Neural crest cell (in vitro differentiated cells): ENCODE results near the gene METTL25B. TPM values are rescaled to one million over a fixed set of nuclear protein-coding genes. Genes with fewer than 3 reads are reported as not detected.

Experiments used
- DNase-seq: peaks from one replicate; pipeline ENCODE4 v3.0.0; 2021; ENCODE audit warnings: low read depth, mixed read lengths, low spot score
- H3K27ac Mint-ChIP-seq: one replicate; pipeline ENCODE4 v1.8.0; 2021; ENCODE audit warnings: mild to moderate bottlenecking, mixed read lengths; ENCODE audit not compliant: unreplicated experiment
- H3K27me3 Mint-ChIP-seq: 2 replicates; pipeline ENCODE4 v1.8.0; 2021; ENCODE audit warnings: low read depth, mild to moderate bottlenecking, mixed read lengths
- H3K36me3 Mint-ChIP-seq: 2 replicates; pipeline ENCODE4 v1.8.0; 2021; ENCODE audit warnings: low read depth, mild to moderate bottlenecking, mixed read lengths
- H3K4me1 Mint-ChIP-seq: 2 replicates; pipeline ENCODE4 v1.8.0; 2021; ENCODE audit warnings: mixed read lengths
- H3K4me3 Mint-ChIP-seq: one replicate; pipeline ENCODE4 v1.8.0; 2021; ENCODE audit warnings: mild to moderate bottlenecking, mixed read lengths
- H3K9me3 Mint-ChIP-seq: 2 replicates; pipeline ENCODE4 v1.8.0; 2021; ENCODE audit warnings: mixed read lengths
- CTCF ChIP-seq: fragments of 200-600 bp; sonication (generic); conservative IDR thresholded peaks from 2 replicates; pipeline ENCODE4 v1.5.0; 2021; ENCODE audit warnings: antibody characterized with exemption, mild to moderate bottlenecking
- total RNA-seq: library from RNA; stranded (reverse); gene quantifications from 2 replicates; pipeline ENCODE4 v1.2.1, GENCODE V29; 2021

Gene METTL25B
- total RNA-seq, 1 donor from 2014 or later = 33.0 TPM

GRCh38 chr1:156692441-156692924, 35.8 kb upstream of the METTL25B start:
- peaks cover 72% of the 10 kb centered on the region for H3K4me1 Mint-ChIP-seq
- H3K9me3 Mint-ChIP-seq = no peaks in the 10 kb centered on the region
- peak overlapping the region; percentile 46 for H3K27ac Mint-ChIP-seq
- peak overlapping the region; percentile 86 for H3K4me3 Mint-ChIP-seq
- peaks cover under 1% of the 10 kb centered on the region for H3K36me3 Mint-ChIP-seq
- no peak for TF ChIP-seq CTCF
- DNase-seq = no peak
- H3K27me3 Mint-ChIP-seq = peaks cover 9% of the 10 kb centered on the region

GRCh38 chr1:156692925-156693847, 35.1 kb upstream of the METTL25B start:
- Mint-ChIP-seq H3K9me3 (no peaks in the 10 kb centered on the region), H3K4me3 (peak overlapping the region; percentile 86), H3K4me1 (peaks cover 77% of the 10 kb centered on the region), H3K27me3 (peaks cover 12% of the 10 kb centered on the region), H3K27ac (peak overlapping the region; percentile 93), H3K36me3 (peaks cover 4% of the 10 kb centered on the region)
- no peak for TF ChIP-seq CTCF
- DNase-seq = peak; percentile 72

GRCh38 chr1:156693848-156694689, 34.2 kb upstream of the METTL25B start:
- no peak for DNase-seq
- peaks cover 12% of the 10 kb centered on the region for H3K27me3 Mint-ChIP-seq
- H3K36me3 Mint-ChIP-seq = peaks cover 11% of the 10 kb centered on the region
- no peaks in the 10 kb centered on the region for H3K9me3 Mint-ChIP-seq
- peaks cover 79% of the 10 kb centered on the region for H3K4me1 Mint-ChIP-seq
- peak overlapping the region; percentile 86 for H3K4me3 Mint-ChIP-seq
- peak overlapping the region; percentile 86 for H3K27ac Mint-ChIP-seq
- no peak for TF ChIP-seq CTCF

DNA sequence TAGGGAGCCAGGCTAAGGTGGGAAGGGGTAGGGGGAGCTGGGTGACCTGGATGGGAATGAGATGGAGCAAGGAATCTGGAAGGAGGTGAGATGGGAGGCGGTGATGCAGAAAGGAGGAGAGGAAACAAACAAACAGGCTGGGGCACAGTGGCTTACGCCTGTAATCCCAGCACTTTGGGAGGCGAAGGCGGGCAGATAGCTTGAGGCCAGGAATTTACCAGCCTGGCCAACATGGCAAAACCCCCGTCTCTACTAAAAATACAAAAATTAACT, 33.6 kb upstream of the METTL25B start:
- no peak for TF ChIP-seq CTCF
- Mint-ChIP-seq H3K27ac (peak overlapping the region; percentile 86), H3K4me1 (peaks cover 78% of the 10 kb centered on the region), H3K36me3 (peaks cover 16% of the 10 kb centered on the region), H3K9me3 (no peaks in the 10 kb centered on the region), H3K4me3 (peak overlapping the region; percentile 86), H3K27me3 (peaks cover 13% of the 10 kb centered on the region)
- DNase-seq = no peak

GRCh38 chr1:156696755-156697154, 31.5 kb upstream of the METTL25B start:
- Mint-ChIP-seq H3K27ac (peak overlapping the region; percentile 76), H3K4me3 (peak overlapping the region; percentile 73), H3K9me3 (no peaks in the 10 kb centered on the region), H3K36me3 (peaks cover 26% of the 10 kb centered on the region), H3K4me1 (peaks cover 72% of the 10 kb centered on the region), H3K27me3 (peaks cover 15% of the 10 kb centered on the region)
- no peak for TF ChIP-seq CTCF
- DNase-seq = no peak
